ENCODE results near the gene MGAT5.

MGAT5 gene

GRCh38 chr2:134490559-134490958 is 236.7 kb downstream of the MGAT5 start:
- DNase-seq = no peak

- DNase-seq = no peak
Measured at GRCh38 chr2:134491022-134491421, 237.2 kb downstream of the MGAT5 start.

- no peak for DNase-seq
Measured at GRCh38 chr2:134491771-134492441, 238.0 kb downstream of the MGAT5 start.

GRCh38 chr2:134493797-134494196 is 239.9 kb downstream of the MGAT5 start:
- DNase-seq = no peak

GRCh38 chr2:134498654-134499053 is 244.8 kb downstream of the MGAT5 start:
- DNase-seq = no peak

GRCh38 chr2:134499307-134499926 is 245.5 kb downstream of the MGAT5 start:
- no peak for DNase-seq

GRCh38 chr2:134500211-134500935 is 246.5 kb downstream of the MGAT5 start:
- no peak for DNase-seq

- no peak for DNase-seq
Measured at GRCh38 chr2:134501476-134502091, 247.7 kb downstream of the MGAT5 start.

- no peak for DNase-seq
Measured at GRCh38 chr2:134502104-134502503, 248.2 kb downstream of the MGAT5 start.
